ENCODE data around the gene CPE.

DNA sequence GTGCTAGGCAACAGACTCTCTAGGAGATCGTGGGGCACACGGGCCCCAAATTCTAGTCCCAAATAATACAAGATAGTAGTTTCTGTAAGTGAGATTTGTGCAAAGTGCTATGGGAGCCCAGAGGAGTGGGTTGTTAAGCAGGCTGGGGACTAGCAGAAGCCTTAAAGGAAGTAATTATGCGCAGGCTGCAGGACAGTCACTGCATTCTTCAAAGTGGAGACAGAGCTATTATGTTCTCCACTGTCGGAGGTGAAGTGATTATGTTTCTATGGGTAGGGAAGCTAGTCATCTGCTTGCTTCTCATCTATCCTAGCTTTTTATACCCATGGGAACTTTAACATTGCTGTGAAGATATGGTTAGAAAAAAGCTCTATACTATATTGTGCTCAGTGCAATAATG is 154.2 kb downstream of the CPE start:
- TF ChIP-seq, protein P1, sequence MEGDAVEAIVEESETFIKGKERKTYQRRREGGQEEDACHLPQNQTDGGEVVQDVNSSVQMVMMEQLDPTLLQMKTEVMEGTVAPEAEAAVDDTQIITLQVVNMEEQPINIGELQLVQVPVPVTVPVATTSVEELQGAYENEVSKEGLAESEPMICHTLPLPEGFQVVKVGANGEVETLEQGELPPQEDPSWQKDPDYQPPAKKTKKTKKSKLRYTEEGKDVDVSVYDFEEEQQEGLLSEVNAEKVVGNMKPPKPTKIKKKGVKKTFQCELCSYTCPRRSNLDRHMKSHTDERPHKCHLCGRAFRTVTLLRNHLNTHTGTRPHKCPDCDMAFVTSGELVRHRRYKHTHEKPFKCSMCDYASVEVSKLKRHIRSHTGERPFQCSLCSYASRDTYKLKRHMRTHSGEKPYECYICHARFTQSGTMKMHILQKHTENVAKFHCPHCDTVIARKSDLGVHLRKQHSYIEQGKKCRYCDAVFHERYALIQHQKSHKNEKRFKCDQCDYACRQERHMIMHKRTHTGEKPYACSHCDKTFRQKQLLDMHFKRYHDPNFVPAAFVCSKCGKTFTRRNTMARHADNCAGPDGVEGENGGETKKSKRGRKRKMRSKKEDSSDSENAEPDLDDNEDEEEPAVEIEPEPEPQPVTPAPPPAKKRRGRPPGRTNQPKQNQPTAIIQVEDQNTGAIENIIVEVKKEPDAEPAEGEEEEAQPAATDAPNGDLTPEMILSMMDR (IDR thresholded peaks at IDR 0.05; ENCODE audit: low read depth, low read length): no peak
- TF ChIP-seq EZH2phosphoT487 (IDR thresholded peaks at IDR 0.05; ENCODE audit: low read depth): no peak
